PC-3 (cell line): ENCODE data around the gene MTA1.

Source experiments
- CTCF ChIP-seq: fragments of 300-600 bp; sonication (generic); conservative IDR thresholded peaks from 2 replicates; pipeline ENCODE4 v1.5.1; 2017; ENCODE audit warnings: antibody characterized with exemption, low read depth, mild to moderate bottlenecking, low read length
- EZH2 ChIP-seq: fragments of 300-600 bp; sonication (generic); IDR thresholded peaks from one replicate; pipeline ENCODE4 v1.6.1; 2017; ENCODE audit warnings: antibody characterized with exemption, mild to moderate bottlenecking, low read length; ENCODE audit not compliant: unreplicated experiment

DNA sequence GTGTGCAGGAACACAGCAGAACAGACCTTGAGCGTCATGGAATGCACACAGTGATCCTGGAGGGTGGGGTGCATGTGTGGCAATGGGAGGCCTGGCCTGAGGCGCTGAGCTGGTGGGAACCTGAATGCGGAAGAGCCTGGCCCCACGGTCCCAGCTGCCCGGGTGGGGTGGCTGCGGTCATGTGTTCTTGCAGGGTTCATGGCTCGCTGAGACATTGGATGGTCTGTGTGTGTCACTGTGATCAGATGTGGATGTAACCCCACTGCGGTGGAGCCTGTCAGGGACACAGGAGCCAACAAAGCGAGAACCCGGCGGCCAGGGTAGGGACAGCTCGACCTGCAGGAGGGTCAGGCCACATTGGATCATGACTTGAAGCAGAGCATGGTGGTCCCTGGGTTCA is 23.2 kb downstream of the MTA1 start:
- TF ChIP-seq EZH2: no peak
- TF ChIP-seq CTCF: no peak
